GM18909 (cell line): ENCODE data around the gene SEMG2.

ENCODE experiments used
- ATAC-seq: cut with Tn5 transposase; IDR thresholded peaks from one replicate; pipeline ENCODE4 v1.9.1; 2021; ENCODE audit warnings: mild to moderate bottlenecking; ENCODE audit not compliant: unreplicated experiment, poor library complexity

The SEMG2 gene, protein sequence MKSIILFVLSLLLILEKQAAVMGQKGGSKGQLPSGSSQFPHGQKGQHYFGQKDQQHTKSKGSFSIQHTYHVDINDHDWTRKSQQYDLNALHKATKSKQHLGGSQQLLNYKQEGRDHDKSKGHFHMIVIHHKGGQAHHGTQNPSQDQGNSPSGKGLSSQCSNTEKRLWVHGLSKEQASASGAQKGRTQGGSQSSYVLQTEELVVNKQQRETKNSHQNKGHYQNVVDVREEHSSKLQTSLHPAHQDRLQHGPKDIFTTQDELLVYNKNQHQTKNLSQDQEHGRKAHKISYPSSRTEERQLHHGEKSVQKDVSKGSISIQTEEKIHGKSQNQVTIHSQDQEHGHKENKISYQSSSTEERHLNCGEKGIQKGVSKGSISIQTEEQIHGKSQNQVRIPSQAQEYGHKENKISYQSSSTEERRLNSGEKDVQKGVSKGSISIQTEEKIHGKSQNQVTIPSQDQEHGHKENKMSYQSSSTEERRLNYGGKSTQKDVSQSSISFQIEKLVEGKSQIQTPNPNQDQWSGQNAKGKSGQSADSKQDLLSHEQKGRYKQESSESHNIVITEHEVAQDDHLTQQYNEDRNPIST

DNA sequence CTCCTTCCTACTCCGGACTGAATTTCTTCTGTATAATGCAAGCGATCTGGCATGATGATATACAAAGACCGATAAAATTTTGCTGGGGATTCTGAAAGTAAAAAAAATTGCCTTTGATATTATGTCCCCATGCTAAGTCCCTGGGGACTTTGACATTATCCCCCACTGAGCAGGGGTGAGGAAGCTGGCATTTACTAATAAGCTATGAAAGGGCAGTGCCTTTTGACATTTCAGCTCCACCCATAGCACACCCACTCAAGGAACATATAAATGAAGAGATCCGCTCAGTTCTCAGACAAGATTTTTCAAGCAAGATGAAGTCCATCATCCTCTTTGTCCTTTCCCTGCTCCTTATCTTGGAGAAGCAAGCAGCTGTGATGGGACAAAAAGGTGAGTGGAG, at the start of gene SEMG2:
Gene SEMG2, plus strand, starts transcription at position 298 of the 400 bp plus-strand sequence. Its CDS starts 17 bp downstream, at position 315.
- ATAC-seq, result no peak

- ATAC-seq, result no peak
Measured at GRCh38 chr20:45173522-45173921, 47.7 kb upstream of the SEMG2 start.

- ATAC-seq, result no peak
Measured at GRCh38 chr20:45174434-45175364, 46.5 kb upstream of the SEMG2 start, which contains the start of gene PI3. PI3 (plus strand) TSS chr20:45174902; CDS start chr20:45174923, 21 bp downstream.

- no peak for ATAC-seq
Measured at GRCh38 chr20:45176526-45177267, 44.5 kb upstream of the SEMG2 start.

DNA sequence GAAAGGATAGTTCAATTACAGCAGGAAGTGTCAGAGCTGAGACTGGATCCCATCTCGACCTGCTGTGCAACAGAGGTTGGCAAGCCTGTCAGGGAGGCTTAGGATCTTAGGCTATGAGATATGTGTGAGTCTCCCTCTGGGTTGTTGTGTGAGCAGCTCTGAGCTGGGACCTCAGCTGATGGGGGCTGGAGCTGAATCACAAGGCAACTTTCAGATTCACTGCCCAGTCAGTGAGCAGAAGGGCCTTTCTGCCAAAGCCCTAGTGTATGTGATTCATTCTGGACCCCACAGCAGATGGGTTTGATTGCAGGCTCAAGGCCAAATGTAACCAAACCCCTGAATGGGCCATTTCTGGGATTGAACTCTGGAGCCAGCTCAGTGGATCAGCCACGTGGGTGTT, 42.0 kb upstream of the SEMG2 start:
- no peak for ATAC-seq

GRCh38 chr20:45181639-45182038, 39.5 kb upstream of the SEMG2 start:
- ATAC-seq, result no peak

- ATAC-seq, result no peak
Measured at GRCh38 chr20:45183084-45183483, 38.1 kb upstream of the SEMG2 start.

DNA sequence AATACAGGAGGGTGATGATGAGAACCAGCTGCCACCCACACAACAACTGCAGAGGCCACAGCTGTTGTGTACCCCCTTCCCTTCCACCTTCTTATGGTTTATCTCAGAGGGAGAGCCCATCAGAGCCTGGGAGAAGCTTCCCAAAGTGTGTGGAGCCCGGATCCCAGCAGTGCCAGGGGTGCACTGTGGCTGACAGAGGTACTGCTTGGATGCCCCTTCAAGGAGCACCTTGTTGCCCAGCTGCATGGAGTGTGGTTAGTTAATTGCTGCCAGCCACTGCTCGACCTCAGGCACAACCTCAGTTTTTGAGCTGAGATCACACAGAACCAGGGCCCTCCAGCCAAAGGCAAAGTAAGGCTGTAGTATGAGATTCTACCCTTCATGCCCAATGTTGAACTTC, 33.5 kb upstream of the SEMG2 start:
- no peak for ATAC-seq

DNA sequence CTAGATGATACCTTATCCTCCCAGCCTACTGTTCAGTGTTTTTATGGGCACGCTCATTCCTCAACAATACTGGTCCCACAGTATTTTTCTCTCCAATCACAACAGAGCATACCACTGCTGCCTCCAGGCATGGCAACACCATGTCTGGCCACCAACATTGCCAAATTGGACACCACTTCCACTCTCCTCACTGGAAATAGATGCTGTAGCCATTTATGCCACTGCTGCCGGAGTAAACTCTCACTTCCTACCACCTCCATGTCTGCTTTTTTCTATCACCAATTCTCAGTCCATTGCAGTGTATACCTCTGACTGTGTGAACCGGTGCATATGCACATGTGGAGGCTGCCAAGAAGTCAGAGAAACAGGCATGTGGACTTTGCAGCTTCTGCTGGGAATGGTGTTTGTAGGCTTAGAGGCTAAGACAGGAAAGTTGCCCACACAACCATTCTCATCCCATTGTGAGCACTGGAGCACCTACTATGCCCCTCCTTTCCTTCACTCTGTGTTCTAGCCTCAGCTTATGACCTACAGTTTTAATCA, 32.0 kb upstream of the SEMG2 start:
- ATAC-seq, result no peak

GRCh38 chr20:45189861-45190260, 31.3 kb upstream of the SEMG2 start:
- no peak for ATAC-seq

DNA sequence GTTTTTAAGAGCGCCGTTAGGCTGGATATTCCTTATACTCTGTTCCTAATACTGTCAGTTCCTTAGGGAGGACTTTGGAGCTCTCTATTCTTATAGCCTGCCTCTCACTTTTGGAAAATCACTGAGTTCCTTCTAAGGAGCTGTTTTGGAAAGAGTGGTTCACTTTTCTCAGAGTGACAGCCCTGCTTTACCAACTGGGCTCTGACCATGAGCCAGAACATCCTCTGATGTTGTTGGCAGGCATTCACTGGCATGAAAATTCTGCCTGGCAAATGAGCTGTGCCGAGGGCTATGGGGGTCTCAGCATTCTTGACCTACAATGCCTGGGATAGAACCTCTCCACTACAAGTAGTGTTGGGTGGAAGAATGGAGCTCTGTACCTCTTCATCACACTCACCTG, 29.2 kb upstream of the SEMG2 start:
- no peak for ATAC-seq

DNA sequence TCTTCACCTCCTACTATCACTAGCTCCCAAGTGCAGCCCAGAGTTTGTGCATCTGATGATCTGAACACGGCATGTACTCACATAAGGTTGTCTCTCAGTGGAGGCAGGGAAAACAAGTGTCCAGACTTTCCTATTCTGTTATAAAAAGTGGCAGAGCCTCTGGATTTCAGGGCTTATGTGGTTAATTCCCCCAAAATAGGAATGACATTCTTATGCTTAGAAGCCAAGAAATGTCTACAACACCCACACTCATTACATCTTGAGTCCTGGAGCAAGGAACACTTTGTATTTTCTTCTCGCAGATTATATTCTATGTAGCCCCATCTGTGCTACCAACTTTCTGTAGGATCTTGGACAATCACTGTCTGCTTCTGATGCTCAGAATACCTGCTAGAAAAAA, 27.8 kb upstream of the SEMG2 start:
- ATAC-seq, result no peak

DNA sequence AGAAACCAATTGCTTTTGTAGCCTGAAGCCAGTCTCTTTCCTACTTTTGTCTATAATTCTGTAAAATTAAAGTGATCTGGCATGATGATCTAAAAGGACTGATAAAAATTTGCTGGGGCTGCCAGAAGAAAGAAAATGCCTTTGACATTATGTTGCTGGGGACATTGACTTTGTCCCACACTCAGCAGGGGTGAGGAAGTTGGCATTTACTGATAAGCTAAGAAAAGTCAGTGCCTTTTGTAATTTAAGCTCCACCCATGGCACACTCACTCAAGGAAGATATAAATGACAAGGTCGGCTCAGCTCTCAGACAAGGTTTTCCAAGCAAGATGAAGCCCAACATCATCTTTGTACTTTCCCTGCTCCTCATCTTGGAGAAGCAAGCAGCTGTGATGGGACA, 14.4 kb upstream of the SEMG2 start, which contains the start of gene SEMG1:
Gene SEMG1, plus strand, starts transcription at position 309 of the 400 bp plus-strand sequence. Its CDS starts 21 bp downstream, at position 330.
- no peak for ATAC-seq

DNA sequence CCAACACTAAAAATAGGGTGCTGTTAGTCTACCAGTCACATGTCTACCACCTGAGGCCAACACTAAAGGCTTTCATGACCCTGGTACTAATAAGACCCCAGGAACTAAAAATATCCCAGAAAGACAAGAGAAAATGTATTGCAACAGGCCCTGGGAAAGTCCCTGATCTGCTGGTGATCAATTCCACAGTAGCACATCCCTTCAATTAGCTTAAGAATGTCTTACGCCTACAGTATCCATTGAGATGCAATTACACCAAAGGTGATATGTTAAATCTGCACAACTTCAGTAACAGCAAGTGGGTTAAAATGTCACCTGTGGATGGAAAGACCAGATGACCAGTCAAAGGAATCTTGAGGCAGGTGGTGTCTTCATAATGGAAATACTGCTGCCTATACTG, 11.2 kb upstream of the SEMG2 start:
- ATAC-seq, result no peak

DNA sequence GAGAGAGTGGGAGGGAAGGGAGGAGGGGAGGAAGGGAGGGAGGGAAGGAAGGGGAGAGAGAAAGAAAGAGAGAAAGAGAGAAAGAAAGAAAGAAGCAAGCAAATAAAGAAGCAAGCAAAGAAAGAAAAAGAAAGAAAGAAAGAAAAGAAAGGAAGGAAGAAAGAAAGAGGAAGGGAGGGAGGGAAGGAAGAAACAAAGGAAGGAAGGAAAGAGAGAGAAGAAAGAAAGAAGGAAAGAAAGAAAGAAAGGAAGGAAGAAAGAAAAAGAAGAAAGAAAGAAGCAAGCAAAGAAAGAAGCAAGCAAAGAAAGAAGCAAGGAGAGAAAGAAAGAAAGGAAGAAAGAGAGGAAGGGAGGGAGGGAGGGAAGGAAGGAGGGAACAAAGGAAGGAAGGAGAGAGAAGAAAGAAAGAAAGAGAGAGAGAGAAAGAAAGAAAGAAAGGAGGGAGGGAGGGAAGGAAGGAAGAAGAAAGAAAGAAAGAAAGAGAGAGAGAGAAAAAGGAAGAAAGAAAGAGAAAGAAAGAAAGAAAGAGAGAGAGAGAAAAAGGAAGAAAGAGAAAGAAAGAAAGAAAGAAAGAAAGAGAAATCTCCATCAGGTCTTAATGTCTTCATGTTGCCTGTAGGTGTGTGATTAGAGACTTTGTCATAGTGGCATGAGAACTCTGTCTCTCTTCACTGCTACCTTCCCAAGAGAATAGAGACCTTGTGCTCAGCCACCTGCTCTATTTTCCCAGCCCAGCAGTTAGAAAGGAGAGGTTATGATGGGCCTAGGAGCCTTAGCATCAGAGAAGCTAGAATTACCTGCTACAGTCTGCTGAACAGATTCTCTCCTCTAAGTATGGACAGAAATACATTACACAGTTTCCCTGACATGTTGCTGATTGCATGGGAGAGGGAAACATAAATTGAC, 9.4 kb upstream of the SEMG2 start:
- ATAC-seq, result no peak

DNA sequence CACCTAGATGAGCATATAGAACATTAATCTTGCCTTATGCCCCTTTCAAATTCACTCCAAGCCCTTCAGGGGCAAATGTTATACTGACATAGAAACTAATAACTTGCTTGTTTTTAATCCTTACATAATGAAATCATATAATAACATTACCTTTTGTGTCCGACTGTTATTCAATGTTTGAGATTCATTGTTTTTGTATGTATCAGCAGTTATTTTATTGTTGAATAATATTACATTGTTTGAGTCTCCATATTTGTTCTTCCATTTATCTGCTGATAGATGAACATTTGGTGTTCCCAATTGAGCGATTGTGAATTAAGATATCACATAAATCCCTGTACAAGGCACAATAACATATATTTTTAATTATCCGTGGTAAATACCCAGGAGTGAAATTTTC, 8.3 kb upstream of the SEMG2 start:
- ATAC-seq, result no peak

GRCh38 chr20:45218124-45218523, 3.0 kb upstream of the SEMG2 start:
- no peak for ATAC-seq

- ATAC-seq, result no peak
Measured at GRCh38 chr20:45218636-45219035, 2.5 kb upstream of the SEMG2 start.

DNA sequence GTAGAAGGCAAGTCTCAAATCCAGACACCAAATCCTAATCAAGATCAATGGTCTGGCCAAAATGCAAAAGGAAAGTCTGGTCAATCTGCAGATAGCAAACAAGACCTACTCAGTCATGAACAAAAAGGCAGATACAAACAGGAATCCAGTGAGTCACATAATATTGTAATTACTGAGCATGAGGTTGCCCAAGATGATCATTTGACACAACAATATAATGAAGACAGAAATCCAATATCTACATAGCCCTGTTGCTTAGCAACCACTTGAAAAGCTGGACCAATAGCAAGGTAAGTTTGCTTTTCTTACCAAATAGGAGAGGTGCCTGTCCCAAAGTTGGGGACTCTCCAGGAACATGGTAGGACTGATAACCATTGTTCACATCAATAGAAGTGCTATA, 2.0 kb downstream of the SEMG2 start:
- ATAC-seq, result no peak
